GM06990 (cell line): ENCODE results near the gene TBC1D5.

Experiments
- DNase-seq: peaks from one replicate; pipeline ENCODE4 v3.0.0-alpha.2; 2011; ENCODE audit not compliant: insufficient read length; ENCODE audit errors: extremely low read depth
- H3K27me3 ChIP-seq: replicated peaks from 2 replicates; pipeline ENCODE4 v1.6.0; 2011; ENCODE audit warnings: low read length; ENCODE audit not compliant: control insufficient read depth, insufficient read depth
- H3K36me3 ChIP-seq: 2 replicates; pipeline ENCODE4 v1.5.1; 2011; ENCODE audit warnings: low read length; ENCODE audit not compliant: control insufficient read depth, insufficient read depth
- H3K4me3 ChIP-seq: replicated peaks from 2 replicates; pipeline ENCODE4 v1.5.1; 2011; ENCODE audit warnings: low read depth, mild to moderate bottlenecking, control low read depth, low read length
- CTCF ChIP-seq: IDR thresholded peaks from 2 replicates; pipeline ENCODE4 v1.5.1; 2011; ENCODE audit warnings: low read length, control low read depth, mild to moderate bottlenecking, inconsistent platforms; ENCODE audit not compliant: insufficient read depth, poor library complexity, severe bottlenecking

TBC1D5 gene

GRCh38 chr3:17478673-17479072, 263.8 kb downstream of the TBC1D5 start:
- no peak for TF ChIP-seq CTCF
- Histone ChIP-seq H3K27me3 (no peaks in the 10 kb centered on the region), H3K36me3 (peaks cover 6% of the 10 kb centered on the region), H3K4me3 (no peak overlapping the region)
- no peak for DNase-seq

GRCh38 chr3:17473761-17474160, 268.7 kb downstream of the TBC1D5 start:
- Histone ChIP-seq H3K36me3 (no peaks in the 10 kb centered on the region), H3K4me3 (no peak overlapping the region), H3K27me3 (no peaks in the 10 kb centered on the region)
- no peak for DNase-seq
- no peak for TF ChIP-seq CTCF

GRCh38 chr3:17469954-17470353, 272.5 kb downstream of the TBC1D5 start:
- Histone ChIP-seq H3K27me3 (no peaks in the 10 kb centered on the region), H3K4me3 (no peak overlapping the region), H3K36me3 (no peaks in the 10 kb centered on the region)
- TF ChIP-seq CTCF: no peak
- DNase-seq: no peak

GRCh38 chr3:17469520-17469919, 272.9 kb downstream of the TBC1D5 start:
- no peaks in the 10 kb centered on the region for H3K36me3 ChIP-seq
- TF ChIP-seq CTCF: no peak
- H3K27me3 ChIP-seq: no peaks in the 10 kb centered on the region
- H3K4me3 ChIP-seq: no peak overlapping the region
- no peak for DNase-seq

- H3K4me3 ChIP-seq: no peak overlapping the region
- no peak for DNase-seq
- no peaks in the 10 kb centered on the region for H3K36me3 ChIP-seq
- H3K27me3 ChIP-seq: no peaks in the 10 kb centered on the region
- no peak for TF ChIP-seq CTCF
Observed at GRCh38 chr3:17466028-17466427, 276.4 kb downstream of the TBC1D5 start.

- H3K36me3 ChIP-seq: no peaks in the 10 kb centered on the region
- no peak overlapping the region for H3K4me3 ChIP-seq
- no peak for TF ChIP-seq CTCF
- H3K27me3 ChIP-seq: no peaks in the 10 kb centered on the region
- DNase-seq: no peak
Observed at GRCh38 chr3:17459470-17459993, 282.9 kb downstream of the TBC1D5 start.
